C4-2B (cell line): ENCODE results near the gene SOCS3.
"Not testable (repeated sequence)": the region's sequence is repeated elsewhere in the genome, so short reads cannot be mapped to it uniquely, and the experiment has no call there.

ENCODE experiments used
- H3K27ac ChIP-seq: fragments of 450-650 bp; 2 replicates; pipeline ENCODE4 v1.5.1; 2017
- CTCF ChIP-seq: fragments of 450-650 bp; conservative IDR thresholded peaks from 2 replicates; pipeline ENCODE4 v1.5.1; 2017; ENCODE audit warnings: mild to moderate bottlenecking
- ZFX ChIP-seq: fragments of 450-650 bp; IDR thresholded peaks from 2 replicates; pipeline ENCODE4 v1.6.1; 2017

Gene SOCS3

GRCh38 chr17:78340183-78340955, 19.5 kb downstream of the SOCS3 start:
- TF ChIP-seq CTCF (no peak), ZFX (no peak)
- H3K27ac ChIP-seq: no peak overlapping the region

- TF ChIP-seq ZFX (no peak), CTCF (no peak)
- H3K27ac ChIP-seq: no peak overlapping the region
These were observed 21.2 kb downstream of the SOCS3 start for GRCh38 chr17:78338486-78339259.

- H3K27ac ChIP-seq: no peak overlapping the region
- TF ChIP-seq ZFX (no peak), CTCF (no peak)
These were observed 22.4 kb downstream of the SOCS3 start for GRCh38 chr17:78337244-78338109.

GRCh38 chr17:78335209-78335608, 24.7 kb downstream of the SOCS3 start:
- no peak overlapping the region for H3K27ac ChIP-seq

GRCh38 chr17:78332991-78333390, 26.9 kb downstream of the SOCS3 start:
- H3K27ac ChIP-seq: no peak overlapping the region
- TF ChIP-seq ZFX: no peak
- no peak for TF ChIP-seq CTCF

More at GRCh38 chr17:78335209-78335608, 24.7 kb downstream of the SOCS3 start:
- TF ChIP-seq CTCF: no peak
- no peak for TF ChIP-seq ZFX

- H3K27ac ChIP-seq: not testable (repeated sequence)
These were observed 28.5 kb downstream of the SOCS3 start for GRCh38 chr17:78331355-78331754.

- H3K27ac ChIP-seq: no peak overlapping the region
- TF ChIP-seq ZFX (no peak), CTCF (no peak)
These were observed 29.2 kb downstream of the SOCS3 start for GRCh38 chr17:78330570-78331224.
